DMS53 treated with DMSO at 0.1 percent for 48 hours (cell line): Measurements from ENCODE around the gene ASB7.

Source experiments
- DNase-seq: peaks from one replicate; lab custom pipeline; 2025; ENCODE audit not compliant: unreplicated experiment; lab: John Stamatoyannopoulos, UW

The ASB7 gene

GRCh38 chr15:100683434-100683833, 81.0 kb downstream of the ASB7 start:
- DNase-seq, result no peak

GRCh38 chr15:100684591-100684990, 82.2 kb downstream of the ASB7 start:
- DNase-seq, result no peak

GRCh38 chr15:100686021-100686724, 83.8 kb downstream of the ASB7 start:
- no peak for DNase-seq

- DNase-seq, result no peak
Measured at GRCh38 chr15:100686725-100687473, 84.5 kb downstream of the ASB7 start.

GRCh38 chr15:100687582-100688141, 85.3 kb downstream of the ASB7 start:
- no peak for DNase-seq

- no peak for DNase-seq
Measured at GRCh38 chr15:100688549-100689120, 86.2 kb downstream of the ASB7 start.

- no peak for DNase-seq
Measured at GRCh38 chr15:100689131-100689899, 86.9 kb downstream of the ASB7 start.

- no peak for DNase-seq
Measured at GRCh38 chr15:100690032-100690794, 87.8 kb downstream of the ASB7 start.

GRCh38 chr15:100690795-100691158, 88.4 kb downstream of the ASB7 start:
- no peak for DNase-seq

GRCh38 chr15:100691321-100691720, 88.9 kb downstream of the ASB7 start:
- DNase-seq, result no peak

GRCh38 chr15:100692246-100692645, 89.9 kb downstream of the ASB7 start:
- no peak for DNase-seq

GRCh38 chr15:100692671-100693070, 90.3 kb downstream of the ASB7 start:
- DNase-seq, result no peak

- DNase-seq, result peak; percentile 2
Measured at GRCh38 chr15:100693451-100693850, 91.1 kb downstream of the ASB7 start.

- DNase-seq, result no peak
Measured at GRCh38 chr15:100694381-100695021, 92.1 kb downstream of the ASB7 start.

GRCh38 chr15:100695048-100695447, 92.7 kb downstream of the ASB7 start:
- DNase-seq, result no peak

- no peak for DNase-seq
Measured at GRCh38 chr15:100696452-100696851, 94.1 kb downstream of the ASB7 start.
